NB4 (cell line): ENCODE data around the gene DRD2.

ENCODE experiments used
- POLR2A ChIP-seq: IDR thresholded peaks from 2 replicates; pipeline ENCODE4 v1.6.1; 2011; ENCODE audit warnings: mild to moderate bottlenecking; ENCODE audit not compliant: insufficient read length; ENCODE audit errors: extremely low read depth
- TF ChIP-seq, protein P1 (sequence below): IDR thresholded peaks from one replicate; pipeline ENCODE4 v1.5.1; 2012; ENCODE audit warnings: low read depth, low read length

DNA sequence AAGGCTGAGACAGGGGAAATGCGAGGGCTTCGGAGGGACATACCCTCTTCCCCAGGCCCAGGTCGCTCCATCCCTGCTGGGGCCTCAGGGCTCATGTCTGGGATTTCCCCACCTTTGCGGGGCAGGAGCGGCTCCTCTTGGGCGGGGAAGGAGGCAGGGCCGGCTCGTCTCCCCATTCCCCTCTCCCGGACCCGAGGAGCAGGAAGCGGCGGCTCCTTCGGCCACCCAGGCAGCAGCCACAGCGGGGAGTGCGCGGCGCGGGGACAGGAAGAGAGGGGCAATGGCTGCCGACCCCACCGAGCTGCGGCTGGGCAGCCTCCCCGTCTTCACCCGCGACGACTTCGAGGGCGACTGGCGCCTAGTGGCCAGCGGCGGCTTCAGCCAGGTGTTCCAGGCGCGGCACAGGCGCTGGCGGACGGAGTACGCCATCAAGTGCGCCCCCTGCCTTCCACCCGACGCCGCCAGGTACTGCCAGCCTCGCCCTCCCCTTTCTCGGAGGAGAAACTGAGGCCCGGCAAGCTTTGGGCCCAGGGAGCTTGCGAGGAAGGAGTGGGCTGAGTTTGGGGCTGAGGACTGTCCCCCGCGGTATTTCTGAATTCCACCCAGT is 87.5 kb downstream of the DRD2 start, which contains the start of gene ANKK1:
- TF ChIP-seq, protein P1, sequence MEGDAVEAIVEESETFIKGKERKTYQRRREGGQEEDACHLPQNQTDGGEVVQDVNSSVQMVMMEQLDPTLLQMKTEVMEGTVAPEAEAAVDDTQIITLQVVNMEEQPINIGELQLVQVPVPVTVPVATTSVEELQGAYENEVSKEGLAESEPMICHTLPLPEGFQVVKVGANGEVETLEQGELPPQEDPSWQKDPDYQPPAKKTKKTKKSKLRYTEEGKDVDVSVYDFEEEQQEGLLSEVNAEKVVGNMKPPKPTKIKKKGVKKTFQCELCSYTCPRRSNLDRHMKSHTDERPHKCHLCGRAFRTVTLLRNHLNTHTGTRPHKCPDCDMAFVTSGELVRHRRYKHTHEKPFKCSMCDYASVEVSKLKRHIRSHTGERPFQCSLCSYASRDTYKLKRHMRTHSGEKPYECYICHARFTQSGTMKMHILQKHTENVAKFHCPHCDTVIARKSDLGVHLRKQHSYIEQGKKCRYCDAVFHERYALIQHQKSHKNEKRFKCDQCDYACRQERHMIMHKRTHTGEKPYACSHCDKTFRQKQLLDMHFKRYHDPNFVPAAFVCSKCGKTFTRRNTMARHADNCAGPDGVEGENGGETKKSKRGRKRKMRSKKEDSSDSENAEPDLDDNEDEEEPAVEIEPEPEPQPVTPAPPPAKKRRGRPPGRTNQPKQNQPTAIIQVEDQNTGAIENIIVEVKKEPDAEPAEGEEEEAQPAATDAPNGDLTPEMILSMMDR: no peak
- no peak for TF ChIP-seq POLR2A
